ENCODE measurements around the gene ZMYM1.

GRCh38 chr1:35046730-35047129, 32.5 kb upstream of the ZMYM1 start:
- TF ChIP-seq, protein P1, sequence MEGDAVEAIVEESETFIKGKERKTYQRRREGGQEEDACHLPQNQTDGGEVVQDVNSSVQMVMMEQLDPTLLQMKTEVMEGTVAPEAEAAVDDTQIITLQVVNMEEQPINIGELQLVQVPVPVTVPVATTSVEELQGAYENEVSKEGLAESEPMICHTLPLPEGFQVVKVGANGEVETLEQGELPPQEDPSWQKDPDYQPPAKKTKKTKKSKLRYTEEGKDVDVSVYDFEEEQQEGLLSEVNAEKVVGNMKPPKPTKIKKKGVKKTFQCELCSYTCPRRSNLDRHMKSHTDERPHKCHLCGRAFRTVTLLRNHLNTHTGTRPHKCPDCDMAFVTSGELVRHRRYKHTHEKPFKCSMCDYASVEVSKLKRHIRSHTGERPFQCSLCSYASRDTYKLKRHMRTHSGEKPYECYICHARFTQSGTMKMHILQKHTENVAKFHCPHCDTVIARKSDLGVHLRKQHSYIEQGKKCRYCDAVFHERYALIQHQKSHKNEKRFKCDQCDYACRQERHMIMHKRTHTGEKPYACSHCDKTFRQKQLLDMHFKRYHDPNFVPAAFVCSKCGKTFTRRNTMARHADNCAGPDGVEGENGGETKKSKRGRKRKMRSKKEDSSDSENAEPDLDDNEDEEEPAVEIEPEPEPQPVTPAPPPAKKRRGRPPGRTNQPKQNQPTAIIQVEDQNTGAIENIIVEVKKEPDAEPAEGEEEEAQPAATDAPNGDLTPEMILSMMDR (IDR thresholded peaks at IDR 0.05; ENCODE audit: low read length): no peak
- no peak for TF ChIP-seq EZH2 (IDR thresholded peaks at IDR 0.05; ENCODE audit: borderline replicate concordance, low read length)
